ENCODE measurements around the gene PPFIBP2. TPM values are rescaled to one million over a fixed set of nuclear protein-coding genes. Genes with fewer than 3 reads are reported as not detected.

Gene PPFIBP2
- total RNA-seq, 1 experiment from 2014 or later = 5.7 TPM

DNA sequence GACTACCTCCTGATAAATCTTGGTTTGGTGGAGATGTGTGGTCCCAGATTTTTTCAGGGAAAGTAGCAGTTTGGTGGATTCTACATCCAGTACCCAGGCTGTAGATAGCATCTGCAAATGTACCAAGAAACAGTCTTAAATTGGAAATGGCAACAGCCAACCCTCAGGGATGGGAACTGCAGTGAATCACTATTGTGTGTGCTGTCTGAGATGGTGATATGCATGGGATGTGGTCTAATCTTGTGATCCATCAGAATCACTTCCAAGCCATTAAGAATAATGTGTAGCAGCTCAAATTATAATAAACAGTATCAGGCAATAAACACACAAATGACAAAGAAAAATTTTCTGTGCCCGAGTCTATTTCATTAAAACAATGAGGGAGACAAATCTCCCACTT is 25.1 kb upstream of the PPFIBP2 start:
- POLR2A ChIA-PET (ENCODE audit: low non-redundant PET) = no interaction called here
- CTCF ChIA-PET = no interaction called here
- intact Hi-C loops (cut with micrococcal nuclease; ENCODE audit: unreplicated experiment) = no loop called here
- Histone ChIP-seq H3K36me3 (ENCODE audit: insufficient read depth, low read length, poor library complexity, severe bottlenecking) (no peaks in the 10 kb centered on the region), H3K9me3 (ENCODE audit: low read depth, low read length, poor library complexity, severe bottlenecking) (no peaks in the 10 kb centered on the region), H3K4me1 (ENCODE audit: insufficient read depth, low read length, poor library complexity, severe bottlenecking) (no peaks in the 10 kb centered on the region), H3K27ac (ENCODE audit: low read depth, low read length, poor library complexity, severe bottlenecking) (no peak overlapping the region), H3K27me3 (replicated peaks; ENCODE audit: insufficient read depth, low read depth, low read length, poor library complexity) (peaks cover 2% of the 10 kb centered on the region), H3K4me3 (ENCODE audit: low read depth, low read length, poor library complexity, severe bottlenecking) (no peak overlapping the region)
- DNase-seq (ENCODE audit: low spot score) = no peak
- no TSS peak for BruUV-seq (replicated peaks)
- no peak for TF ChIP-seq EZH2 (IDR thresholded peaks at IDR 0.05; ENCODE audit: borderline replicate concordance, low read depth, low read length, poor library complexity, severe bottlenecking)
- no peak for TF ChIP-seq CTCF (conservative IDR thresholded peaks at IDR 0.05; ENCODE audit: low read depth, low read length)

DNA sequence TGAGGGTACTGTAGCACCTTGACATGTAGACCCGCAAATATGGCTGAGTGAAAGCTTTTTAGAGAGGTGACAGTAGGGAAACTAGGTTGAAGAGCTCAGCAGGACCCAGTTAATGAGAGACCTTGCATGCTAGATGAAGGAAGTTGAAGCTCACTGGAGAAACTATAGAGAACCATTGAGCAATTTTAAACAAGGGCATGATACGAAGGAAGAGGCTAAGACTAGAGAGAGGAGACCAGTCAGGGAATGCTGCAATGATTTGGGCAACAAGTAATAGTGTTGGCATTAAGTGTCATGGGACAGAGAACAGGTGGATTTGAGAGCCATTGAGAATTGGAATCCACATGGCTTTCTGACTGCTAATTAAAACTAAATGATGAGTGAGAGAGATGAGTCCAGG is 24.4 kb upstream of the PPFIBP2 start:
- CTCF ChIA-PET = no interaction called here
- intact Hi-C loops (cut with micrococcal nuclease; ENCODE audit: unreplicated experiment) = no loop called here

DNA sequence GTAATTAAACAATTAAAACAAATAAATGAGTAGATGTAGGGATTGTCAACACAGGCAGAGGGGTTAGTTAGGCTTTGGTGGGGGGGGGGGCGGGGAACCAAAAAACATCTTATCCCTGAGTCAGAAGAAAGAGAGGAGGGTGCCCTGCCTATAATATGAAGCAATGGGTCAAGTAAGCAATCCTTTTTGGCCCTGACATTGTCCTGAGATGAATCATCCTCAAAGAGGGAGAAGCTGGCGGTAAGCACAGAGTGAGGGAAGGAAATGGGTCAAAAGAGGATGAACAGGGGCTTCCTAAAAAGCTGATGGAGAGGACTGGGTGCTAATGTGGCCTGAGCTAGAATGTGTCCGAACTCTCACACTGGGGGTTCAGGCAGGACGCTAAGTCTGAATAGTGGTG is 23.7 kb upstream of the PPFIBP2 start:
- Histone ChIP-seq H3K4me3 (ENCODE audit: low read depth, low read length, poor library complexity, severe bottlenecking) (no peak overlapping the region), H3K27me3 (replicated peaks; ENCODE audit: insufficient read depth, low read depth, low read length, poor library complexity) (peaks cover 2% of the 10 kb centered on the region), H3K36me3 (ENCODE audit: insufficient read depth, low read length, poor library complexity, severe bottlenecking) (no peaks in the 10 kb centered on the region), H3K27ac (ENCODE audit: low read depth, low read length, poor library complexity, severe bottlenecking) (no peak overlapping the region), H3K9me3 (ENCODE audit: low read depth, low read length, poor library complexity, severe bottlenecking) (no peaks in the 10 kb centered on the region), H3K4me1 (ENCODE audit: insufficient read depth, low read length, poor library complexity, severe bottlenecking) (no peaks in the 10 kb centered on the region)
- intact Hi-C loops (cut with micrococcal nuclease; ENCODE audit: unreplicated experiment) = no loop called here
- ChIA-PET POLR2A (ENCODE audit: low non-redundant PET) (no interaction called here), CTCF (no interaction called here)
- no peak for TF ChIP-seq EZH2 (IDR thresholded peaks at IDR 0.05; ENCODE audit: borderline replicate concordance, low read depth, low read length, poor library complexity, severe bottlenecking)
- TF ChIP-seq CTCF (conservative IDR thresholded peaks at IDR 0.05; ENCODE audit: low read depth, low read length) = no peak
- BruUV-seq (replicated peaks) = no TSS peak
- no peak for DNase-seq (ENCODE audit: low spot score)

More for the DNA sequence above, 24.4 kb upstream of the PPFIBP2 start:
- no peaks in the 10 kb centered on the region for H3K4me1 ChIP-seq (ENCODE audit: insufficient read depth, low read length, poor library complexity, severe bottlenecking)
- H3K27me3 ChIP-seq (replicated peaks; ENCODE audit: insufficient read depth, low read depth, low read length, poor library complexity) = peaks cover 2% of the 10 kb centered on the region
- no peaks in the 10 kb centered on the region for H3K9me3 ChIP-seq (ENCODE audit: low read depth, low read length, poor library complexity, severe bottlenecking)
- no TSS peak for BruUV-seq (replicated peaks)
- H3K4me3 ChIP-seq (ENCODE audit: low read depth, low read length, poor library complexity, severe bottlenecking) = no peak overlapping the region
- H3K36me3 ChIP-seq (ENCODE audit: insufficient read depth, low read length, poor library complexity, severe bottlenecking) = no peaks in the 10 kb centered on the region
- H3K27ac ChIP-seq (ENCODE audit: low read depth, low read length, poor library complexity, severe bottlenecking) = no peak overlapping the region
- POLR2A ChIA-PET (ENCODE audit: low non-redundant PET) = no interaction called here
- DNase-seq (ENCODE audit: low spot score) = no peak
- no peak for TF ChIP-seq CTCF (conservative IDR thresholded peaks at IDR 0.05; ENCODE audit: low read depth, low read length)
- TF ChIP-seq EZH2 (IDR thresholded peaks at IDR 0.05; ENCODE audit: borderline replicate concordance, low read depth, low read length, poor library complexity, severe bottlenecking) = no peak
